Embryonic facial prominence (tissue), 1 donor: ENCODE data around the gene DPF1.
"Not testable (repeated sequence)": the region's sequence is repeated elsewhere in the genome, so short reads cannot be mapped to it uniquely, and the experiment has no call there.

ENCODE experiments used
- DNase-seq: peaks from one replicate; pipeline ENCODE4 v3.0.0-alpha.2; 2016; ENCODE audit errors: extremely low spot score

Gene DPF1

DNA sequence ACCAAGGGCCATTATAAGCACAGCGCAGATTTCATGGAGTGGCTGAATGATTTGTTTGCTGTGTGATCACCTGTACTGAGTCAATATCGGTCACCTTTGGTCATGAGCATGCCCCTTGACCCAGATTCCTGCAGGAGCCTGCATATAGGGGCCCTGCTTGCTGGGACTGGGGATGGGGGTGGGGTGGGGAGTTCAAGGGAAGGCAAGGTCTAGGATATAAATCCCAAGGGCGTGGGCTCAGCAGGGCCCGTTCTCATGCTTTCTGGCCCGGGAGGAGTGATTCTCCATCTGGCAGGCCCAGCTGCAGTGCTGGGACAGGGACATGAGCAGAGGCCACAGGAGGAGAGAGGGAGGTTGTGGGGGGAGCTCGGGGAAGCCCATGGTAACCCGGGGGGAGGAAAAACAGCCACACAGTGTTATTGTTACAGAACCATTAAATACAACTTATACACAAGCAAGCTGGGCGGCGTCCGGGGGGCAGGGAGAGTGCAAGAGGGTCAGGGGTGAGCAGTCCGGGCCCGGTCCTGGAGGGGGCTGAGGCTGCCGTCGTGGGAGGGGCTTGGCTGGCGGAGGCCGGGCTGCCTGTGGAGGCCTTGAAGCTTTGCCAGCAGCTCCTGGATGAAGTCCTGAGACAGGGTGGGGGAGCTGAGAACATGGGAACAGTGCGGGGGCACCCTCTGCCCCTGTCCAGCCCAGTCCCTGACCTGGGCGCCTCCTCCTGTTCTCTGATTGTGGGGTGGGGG lies 27.0 kb upstream of the DPF1 start:
- DNase-seq: no peak

DNA sequence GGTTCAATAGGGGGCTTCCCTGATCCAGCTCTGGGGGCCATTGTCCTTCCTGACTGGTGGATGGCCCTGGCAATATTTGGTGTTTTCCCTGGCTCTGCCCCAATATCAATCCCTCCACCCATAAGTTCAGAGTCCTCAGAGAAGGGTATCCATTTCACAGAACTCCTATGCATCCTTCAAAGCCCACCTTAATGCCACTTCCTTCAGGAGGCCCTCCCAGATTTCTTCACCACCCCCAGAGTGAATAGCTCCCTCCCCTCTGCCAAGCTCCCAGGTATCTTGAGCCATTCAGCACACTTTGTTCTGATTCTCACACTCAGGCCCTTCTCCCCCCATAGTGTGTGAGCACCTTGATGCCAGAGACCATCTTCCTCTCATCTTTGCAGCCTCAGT lies 26.4 kb upstream of the DPF1 start:
- no peak for DNase-seq

DNA sequence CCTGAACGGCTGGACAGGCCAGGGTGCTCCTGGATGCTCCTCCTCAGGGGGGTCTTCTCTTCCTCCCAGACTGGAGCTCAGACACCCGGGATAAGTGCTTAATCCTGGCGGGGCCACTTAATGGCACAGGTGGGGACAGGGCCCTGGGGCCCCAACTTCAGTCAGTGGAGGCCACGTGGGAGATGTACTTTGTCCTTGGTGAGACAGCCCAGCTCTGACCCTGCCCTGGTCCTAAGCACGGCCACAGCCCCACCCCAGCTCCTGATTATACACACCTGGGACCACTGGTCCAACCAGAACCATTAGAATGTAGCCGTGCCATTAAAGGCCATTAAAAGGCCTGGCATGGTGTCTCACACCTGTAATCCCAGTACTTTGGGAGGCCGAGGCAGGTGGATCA lies 24.4 kb upstream of the DPF1 start:
- no peak for DNase-seq

DNA sequence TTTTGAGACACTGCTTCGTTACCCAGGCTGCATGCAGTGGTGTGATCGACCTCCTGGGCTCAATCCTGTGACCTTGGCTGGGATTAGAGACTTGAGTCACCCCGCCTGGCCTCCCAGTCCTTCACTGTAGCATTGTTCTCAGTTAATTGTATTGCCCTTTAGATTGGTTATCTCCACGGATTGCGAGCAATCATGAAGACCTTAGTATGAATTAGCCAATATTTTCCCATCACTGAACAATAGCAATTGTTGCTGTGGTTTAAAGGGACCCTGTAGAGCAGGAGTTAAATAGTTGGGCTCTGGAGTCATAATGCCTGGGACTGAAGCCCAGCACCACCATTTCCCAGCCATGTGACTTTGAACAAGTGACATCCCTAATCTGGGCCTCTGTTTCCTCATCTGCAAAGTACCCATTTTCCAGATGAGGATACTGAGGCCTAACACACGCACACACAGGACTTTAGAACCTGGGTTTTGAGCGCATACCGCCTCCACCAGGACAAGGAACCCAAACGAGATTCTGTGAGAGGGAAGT lies 23.8 kb upstream of the DPF1 start:
- DNase-seq: no peak

DNA sequence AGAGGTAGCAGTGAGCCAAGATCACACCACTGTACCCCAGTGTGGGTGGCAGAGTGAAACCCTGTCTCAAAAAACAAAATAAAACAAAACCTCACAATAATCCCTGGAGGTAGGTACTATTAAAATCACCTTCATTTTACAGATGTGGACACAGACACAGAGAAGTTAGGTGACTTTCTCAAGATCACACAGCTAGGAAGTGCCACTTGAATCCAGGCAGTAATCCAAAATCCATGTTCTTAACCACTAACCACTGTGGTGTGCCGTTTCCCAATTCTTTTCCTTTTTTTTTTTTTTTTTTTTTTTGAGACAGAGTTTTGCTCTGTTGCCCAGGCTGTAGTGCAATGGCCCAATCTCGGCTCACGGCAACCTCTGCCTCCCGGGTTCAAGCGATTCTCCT lies 23.1 kb upstream of the DPF1 start:
- DNase-seq: no peak

DNA sequence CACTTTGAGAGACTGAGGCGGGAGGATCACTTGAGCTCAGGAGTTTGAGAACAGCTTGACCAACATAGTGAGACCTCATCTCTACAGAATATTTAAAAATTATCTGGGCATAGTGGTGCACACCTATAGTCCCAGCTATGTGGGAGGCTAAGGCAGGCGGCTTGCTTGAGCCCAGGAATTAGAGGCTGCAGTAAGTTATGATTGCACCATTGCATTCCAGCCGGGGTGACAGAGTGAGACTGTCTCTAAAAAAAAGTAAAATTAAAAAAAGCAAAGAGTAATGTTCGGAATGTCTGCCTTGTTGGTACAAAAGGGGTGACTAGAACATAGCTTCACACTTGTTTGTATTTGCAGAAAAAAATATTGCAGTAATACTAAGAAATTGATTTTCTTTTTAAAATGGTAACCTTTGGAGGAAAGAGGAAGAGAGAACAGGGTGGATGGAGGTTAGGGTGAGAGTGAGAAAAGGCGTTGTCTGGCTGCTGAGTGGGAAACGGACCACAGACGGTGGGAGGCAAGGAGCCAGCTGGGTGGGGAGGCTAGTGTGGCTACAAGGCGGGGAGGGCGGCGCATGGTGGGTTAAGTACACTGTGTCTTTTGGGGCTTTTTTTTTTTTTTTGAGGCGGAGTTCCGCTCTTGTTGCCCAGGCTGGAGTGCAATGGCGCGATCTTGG lies 21.9 kb upstream of the DPF1 start:
- no peak for DNase-seq

DNA sequence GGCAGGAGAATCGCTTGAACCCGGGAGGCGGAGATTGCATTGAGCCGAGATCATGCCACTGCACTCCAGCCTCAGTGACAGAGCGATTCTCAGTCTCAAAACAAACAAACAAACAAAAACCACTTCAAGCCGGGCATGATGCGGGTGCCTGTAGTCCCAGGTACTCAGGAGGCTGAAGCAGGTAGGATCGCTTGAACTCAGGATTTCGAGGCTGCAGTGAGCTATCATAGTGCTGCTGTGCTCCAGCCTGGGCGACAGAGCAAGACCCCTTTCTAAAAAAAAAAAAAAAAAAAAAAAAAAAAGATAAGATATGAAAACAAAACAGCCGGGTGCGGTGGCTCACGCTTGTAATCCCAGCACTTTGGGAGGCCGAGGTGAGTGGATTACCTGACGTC lies 19.3 kb upstream of the DPF1 start:
- DNase-seq: no peak

DNA sequence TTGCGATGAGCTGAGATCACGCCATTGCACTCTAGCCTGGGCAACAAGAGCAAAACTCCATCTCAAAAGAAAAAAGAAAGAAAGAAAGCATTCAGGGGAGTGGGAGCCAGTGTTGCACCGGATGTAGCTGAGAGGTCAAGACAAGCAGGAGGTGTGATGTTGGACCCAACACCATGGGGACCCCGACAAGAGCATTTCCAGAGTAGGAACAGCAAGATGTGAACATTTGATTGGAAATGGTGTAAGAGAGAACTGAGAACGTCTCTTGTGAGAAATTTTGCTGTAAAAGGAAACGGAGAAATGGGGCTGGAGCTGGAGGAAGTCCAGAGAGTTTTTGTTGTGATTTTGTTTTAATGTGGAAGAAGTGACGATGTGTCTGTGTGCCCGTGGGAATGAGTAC lies 15.8 kb upstream of the DPF1 start:
- DNase-seq: no peak

DNA sequence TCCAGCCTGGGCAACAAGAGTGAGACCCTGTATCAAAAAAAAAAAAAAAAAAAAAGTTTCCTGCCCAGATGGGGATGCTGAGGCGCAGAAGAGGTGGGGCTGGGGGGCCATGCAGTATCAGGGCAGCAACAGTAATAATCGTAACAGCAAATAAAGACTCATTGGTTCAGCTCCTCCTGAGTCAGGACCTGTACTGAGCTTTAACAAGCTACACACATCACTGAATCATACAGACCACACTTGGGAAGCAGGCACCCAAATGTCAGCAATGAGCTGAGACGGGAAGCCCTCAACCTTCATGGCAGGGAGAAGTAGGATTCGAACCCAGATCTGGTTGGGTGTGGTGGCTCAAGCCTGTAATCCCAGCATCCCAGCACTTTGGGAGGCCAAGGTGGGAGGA lies 10.6 kb upstream of the DPF1 start:
- no peak for DNase-seq

DNA sequence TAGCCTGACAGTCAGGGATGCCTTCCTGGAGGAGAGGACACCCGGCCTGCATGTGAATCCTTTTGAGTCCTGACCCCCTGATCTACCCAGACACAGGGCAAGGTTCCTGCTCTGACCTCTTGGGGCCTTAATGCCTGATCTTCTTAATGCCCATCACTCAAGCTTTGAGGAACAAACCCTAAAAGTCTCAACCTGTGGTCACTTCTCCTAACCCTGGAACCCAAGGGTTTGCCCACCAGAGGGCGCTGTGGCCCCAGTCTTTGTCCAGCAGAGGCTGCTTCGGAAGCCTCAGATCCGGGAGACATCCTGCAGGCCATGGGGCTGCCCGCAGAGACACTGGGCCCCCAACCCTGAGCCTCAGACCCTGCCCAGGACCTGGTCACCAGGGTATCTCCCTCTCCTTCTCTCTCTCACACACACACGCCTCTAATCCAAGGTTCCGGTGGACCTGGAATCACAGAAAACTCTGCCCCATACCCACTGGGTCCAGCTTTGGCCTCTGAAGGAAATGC lies 9.8 kb upstream of the DPF1 start:
- DNase-seq: no peak

DNA sequence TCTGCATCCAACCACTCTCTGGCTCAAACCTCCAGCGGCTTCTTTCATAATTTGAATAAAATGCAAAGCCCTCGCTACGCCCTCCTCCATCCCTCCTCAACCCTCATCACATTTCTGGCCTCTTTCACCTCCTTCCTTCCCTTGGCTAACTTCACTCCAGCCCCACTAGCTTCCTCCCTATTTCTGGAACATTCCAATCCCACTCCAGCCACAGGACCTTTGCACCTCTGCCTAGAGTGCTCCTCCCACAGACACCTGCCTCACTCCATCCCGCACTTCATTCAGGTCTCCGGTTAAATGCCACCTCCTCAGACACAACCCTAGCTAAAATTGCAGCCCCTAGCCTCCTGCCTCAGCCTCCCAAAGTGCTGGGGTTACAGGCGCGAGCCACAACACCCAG lies 7.9 kb upstream of the DPF1 start:
- no peak for DNase-seq

DNA sequence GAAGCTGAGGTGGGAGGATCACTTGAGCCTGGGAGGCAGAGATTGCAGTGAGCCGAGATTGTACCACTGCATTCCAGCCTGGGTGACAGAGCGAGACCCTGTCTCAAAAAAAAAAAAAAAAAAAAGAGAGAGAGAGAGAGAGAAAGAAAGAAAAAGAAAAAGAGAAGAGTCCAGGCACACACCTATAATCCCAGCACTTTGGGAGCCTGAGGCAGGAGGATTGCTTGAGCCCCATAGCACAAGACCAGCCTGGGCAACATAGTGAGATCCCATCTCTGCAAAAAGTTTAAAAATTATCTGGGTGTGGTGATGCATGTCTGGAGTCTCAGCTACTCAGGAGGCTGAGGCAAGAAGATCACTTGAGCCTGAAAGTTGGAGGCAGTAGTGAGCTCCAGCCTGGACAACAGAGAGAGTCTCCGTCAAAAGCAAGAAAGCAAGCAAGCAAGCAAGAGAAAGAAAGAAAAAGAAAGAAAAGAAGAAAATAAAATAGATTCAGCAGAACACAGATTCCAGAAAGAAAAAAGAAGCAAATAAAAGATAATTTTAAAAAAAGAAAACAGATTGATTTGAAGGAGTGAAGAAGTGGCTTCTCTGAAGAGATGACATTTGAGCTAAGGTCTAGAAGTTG lies 6.6 kb upstream of the DPF1 start:
- DNase-seq: not testable (repeated sequence)

DNA sequence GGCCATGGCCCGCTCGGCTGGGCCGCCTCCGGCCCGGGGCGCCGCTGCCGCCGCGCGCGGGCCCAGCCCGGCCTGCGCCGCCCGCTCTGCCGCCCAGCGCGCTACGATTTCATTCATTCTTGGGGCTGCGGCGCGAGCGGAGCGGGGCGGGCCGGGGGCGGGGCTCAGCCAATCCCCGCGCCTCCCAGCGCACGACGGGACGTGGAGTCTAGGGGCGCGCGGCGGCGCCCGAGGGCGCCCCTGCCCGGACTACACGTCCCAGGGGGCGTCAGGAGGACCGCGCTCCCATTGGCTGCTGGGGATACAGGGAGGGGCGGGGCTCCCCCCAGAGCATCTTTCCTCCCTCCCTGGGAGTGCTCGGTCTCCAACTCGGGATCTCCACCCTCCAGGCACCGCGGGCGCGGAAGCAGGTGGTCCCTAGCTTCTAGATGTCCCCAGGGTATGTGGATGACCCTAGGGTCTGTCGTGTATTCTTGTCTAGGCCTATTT lies 5.6 kb upstream of the DPF1 start:
- DNase-seq: peak; percentile 45

DNA sequence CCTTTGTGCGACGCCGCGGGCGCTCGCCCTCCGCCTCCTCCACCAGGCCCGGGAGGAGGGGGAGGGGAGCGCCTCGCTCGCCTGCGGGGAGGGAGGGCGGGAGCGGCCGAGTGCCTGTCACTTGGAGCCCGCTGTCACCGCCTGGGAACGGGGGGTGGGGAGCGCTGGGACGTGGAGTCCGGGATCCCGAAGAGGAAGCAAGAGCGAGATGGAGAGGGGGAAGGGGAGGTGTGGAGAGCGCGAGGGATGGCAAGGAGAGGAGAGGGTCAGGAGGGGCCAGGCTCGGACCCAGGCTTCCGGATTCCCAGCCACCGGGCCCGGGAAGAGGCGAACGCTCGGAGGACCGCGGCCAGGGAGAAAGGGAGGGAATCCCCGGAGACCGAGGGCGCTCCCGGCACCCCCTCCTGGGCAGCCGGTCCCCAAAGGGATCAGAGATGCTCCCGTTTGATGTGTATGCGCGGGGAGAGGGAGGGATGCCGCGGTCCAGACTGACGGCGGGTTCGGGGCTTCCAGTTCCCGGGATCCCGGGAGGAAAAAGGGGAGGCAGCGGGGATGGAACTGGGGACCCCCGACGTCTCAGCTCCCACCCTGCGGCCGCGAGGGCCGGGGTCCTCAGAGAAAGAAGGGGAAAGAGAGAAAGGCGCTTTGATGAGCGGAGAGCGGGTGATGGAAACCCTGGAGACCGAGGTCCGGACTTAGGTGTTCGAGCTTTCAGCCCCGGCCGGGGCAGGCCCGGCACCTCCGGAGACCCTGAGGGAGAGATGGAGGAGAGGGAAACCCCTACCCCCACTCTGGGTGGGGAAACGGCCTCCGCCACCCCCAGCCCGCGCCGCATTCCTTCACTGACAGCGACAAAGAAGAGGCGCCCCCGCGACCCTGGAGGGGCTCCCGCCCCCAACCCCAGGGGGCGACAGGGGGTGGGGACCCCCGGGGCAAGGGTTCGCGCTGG lies 4.7 kb upstream of the DPF1 start:
- DNase-seq: no peak

DNA sequence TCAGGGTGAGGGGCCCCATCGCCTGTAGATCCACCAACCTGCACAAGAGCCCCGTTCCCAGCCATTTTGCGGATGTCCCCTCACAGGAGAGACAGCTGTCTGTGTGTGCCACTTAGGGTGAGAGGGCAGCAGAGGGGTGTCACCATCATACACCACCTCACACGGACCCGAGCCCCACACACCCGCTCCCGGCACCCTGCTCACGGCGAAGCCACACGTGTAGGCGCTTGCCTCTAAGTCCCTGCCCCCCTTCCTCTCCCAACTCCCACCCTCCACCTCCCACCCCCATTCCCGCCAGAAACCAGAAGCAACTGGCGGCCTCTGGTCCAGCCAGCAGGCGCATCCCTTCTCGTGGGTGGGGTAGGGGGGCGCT lies 4.0 kb upstream of the DPF1 start:
- DNase-seq: no peak

DNA sequence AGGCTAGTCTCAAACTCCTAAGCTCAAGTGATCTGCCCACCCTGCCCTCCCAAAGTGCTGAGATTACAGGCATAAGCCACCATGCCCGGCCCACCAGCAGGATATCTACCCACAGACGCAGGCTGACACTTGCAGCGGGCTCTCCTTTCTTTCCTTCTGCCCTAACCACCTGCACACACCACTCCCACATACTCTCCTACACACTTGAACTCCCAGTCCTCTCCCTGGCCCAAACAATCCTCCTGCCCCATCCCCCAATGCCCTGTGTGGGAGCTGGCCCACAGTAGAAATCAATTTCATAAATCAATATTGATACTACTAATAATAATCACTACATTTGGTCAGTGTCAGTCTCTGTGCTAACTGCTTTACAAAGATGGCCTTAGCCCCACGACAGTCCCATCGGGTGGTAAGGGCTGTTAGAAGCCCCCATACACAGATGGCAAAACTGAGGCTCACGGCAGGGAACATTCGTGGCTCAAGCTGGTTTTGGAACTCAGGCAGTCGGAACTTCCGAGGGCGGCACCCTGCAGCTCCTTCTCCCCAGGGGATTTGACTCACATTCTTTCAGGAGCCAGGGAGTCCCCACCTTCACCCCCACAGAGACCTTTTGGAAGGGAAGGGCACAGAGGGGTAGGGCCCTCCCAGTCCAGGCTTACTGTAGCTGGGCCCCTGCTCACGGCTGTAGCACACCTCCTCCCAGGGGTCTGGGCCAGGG lies 3.4 kb upstream of the DPF1 start:
- no peak for DNase-seq

DNA sequence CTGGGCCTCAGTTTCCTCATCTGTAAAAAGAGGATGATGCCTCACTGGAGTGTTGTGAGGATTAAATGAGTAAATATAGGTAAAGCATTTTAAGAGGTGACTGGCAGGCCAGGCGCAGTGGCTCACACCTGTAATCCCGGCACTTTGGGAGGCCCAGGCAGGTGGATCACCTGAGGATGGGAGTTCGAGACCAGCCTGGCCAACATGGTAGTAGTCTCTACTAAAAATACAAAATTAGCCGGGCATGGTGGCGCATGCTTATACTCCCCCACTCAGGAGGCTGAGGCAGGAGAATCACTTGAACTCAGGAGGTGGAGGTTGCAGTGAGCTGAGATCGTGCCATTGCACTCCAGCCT lies 819 bp upstream of the DPF1 start:
- not testable (repeated sequence) for DNase-seq

DNA sequence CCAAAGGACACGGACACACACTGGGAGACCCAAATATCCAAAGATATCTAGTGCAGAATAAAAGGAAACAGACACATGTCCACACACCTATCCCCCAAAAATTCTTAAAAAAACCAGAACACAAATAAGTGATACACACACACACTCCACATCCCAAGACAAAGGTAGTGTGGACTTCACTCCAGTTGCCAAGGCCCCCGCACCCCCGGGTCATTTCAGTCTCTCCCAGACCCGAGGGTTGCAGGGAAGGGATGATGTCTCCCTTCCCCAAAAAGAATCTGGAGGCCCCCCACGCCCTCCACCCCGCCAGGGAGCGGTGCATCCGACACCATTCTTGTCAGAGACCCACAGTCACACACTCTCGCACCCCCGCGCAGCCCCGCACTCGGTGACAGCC lies 407 bp downstream of the DPF1 start:
- DNase-seq: no peak

DNA sequence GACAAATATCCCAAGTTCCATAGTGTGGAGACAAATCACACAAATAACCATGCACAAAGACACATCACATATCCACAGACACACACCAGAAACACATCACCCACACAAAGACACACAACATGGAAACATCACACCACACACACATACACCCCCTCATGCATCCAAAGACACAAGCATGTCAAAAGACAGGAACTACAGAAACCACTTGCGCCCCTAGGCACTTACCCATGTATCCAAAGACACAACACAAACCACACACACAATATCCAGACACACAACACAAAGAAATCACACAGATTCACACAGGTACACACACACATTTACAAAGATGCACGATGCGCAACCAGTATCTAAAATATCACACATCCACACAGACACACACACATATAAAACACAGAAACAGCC lies 901 bp downstream of the DPF1 start:
- no peak for DNase-seq

DNA sequence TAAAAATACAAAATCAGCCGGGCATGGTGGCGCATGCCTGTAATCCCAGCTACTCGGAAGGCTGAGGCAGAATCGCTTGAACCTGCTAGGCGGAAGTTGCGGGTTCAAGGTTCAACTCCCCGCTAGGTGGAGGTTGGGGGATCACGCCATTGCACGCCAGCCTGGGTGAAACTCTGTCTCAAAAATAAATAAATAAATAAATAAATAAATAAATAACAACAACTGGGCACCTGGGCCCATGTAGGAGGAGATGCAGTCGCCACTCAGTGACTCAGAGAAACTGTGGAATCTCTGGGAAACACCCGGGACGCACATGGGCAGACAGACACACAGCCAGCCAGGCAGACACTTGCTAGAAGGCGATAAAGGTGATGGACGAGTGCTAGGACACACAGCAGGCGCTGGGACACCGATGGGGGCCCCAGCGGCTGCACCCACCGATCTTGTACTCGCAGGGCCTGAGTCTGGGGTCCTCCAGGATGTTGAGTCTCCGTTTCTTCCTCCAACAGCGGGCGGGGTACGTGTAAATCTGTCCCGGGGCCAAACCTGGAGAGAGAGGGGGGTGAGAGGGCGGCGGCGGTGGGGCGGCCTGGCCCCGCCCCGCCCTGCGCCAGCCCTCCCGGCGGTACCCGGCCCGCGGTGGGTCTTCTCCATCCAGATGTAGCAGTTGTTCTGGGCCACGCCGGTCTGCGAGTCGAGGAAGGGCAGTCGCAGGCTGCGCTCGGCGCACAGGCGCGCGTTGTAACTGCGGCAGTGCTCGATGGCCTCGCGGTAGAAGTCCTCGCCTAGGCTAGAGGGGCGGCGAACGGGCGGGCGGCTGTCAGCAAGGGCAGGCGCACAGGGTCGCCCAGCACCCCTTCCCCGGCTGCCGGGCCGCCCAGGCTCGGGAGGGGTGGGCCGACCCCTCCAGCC lies 1.8 kb downstream of the DPF1 start:
- no peak for DNase-seq
